Keratinocyte (primary cell): ENCODE measurements around the gene HERC2.

ENCODE experiments used
- EZH2 ChIP-seq: IDR thresholded peaks from one replicate; pipeline ENCODE4 v1.6.1; 2012; ENCODE audit warnings: inconsistent platforms, mild to moderate bottlenecking, low read length, moderate library complexity
- TF ChIP-seq, protein P1 (sequence below), 3 experiments: IDR thresholded peaks in 1 of 3; conservative IDR thresholded peaks in 1 of 3; optimal IDR thresholded peaks in 1 of 3; 2 replicates in 2 of 3; 3 replicates in 1 of 3; pipeline versions ENCODE3 to v1.5.1; 2011; ENCODE audit warnings: low read length in 3 of 3, mild to moderate bottlenecking in 3 of 3, moderate library complexity in 2 of 3, control low read depth in 1 of 3, inconsistent platforms in 1 of 3; ENCODE audit not compliant: insufficient read depth in 2 of 3; ENCODE audit errors: extremely low read depth in 1 of 3

DNA sequence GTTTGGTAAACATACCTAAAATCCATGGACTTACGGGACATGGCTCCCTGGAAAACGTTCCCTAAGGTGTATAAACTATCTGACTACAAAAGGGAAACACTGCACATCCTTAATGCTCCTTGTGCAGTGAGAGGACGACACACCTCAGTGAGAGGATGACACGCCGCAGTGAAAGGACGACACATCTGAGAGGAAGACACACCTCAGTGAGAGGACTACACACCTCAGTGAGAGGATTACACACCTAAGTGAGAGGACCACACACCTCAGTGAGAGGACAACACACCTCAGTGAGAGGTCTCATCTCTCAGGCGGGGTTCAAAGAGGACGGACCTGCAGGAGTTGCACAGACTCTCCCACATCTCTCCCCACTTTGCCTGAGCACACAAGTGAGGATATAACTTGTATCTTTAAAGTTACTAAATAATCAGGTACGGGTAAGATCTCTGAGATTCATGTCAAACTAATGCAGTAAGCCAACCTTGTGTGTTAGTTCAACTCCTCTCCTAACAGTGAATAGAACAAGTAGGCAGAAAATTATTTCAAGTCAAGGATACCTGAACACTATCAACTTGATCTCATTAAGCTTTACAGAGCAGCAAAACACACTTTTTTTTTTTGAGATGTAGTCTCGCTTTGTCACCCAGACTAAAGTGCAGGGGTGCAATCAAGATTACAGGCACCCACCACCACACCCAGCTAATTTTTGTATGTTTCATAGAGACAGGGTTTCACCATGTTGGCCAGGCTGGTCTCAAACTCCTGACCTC is 32.1 kb downstream of the HERC2 start:
- TF ChIP-seq EZH2 = no peak
- TF ChIP-seq, protein P1, sequence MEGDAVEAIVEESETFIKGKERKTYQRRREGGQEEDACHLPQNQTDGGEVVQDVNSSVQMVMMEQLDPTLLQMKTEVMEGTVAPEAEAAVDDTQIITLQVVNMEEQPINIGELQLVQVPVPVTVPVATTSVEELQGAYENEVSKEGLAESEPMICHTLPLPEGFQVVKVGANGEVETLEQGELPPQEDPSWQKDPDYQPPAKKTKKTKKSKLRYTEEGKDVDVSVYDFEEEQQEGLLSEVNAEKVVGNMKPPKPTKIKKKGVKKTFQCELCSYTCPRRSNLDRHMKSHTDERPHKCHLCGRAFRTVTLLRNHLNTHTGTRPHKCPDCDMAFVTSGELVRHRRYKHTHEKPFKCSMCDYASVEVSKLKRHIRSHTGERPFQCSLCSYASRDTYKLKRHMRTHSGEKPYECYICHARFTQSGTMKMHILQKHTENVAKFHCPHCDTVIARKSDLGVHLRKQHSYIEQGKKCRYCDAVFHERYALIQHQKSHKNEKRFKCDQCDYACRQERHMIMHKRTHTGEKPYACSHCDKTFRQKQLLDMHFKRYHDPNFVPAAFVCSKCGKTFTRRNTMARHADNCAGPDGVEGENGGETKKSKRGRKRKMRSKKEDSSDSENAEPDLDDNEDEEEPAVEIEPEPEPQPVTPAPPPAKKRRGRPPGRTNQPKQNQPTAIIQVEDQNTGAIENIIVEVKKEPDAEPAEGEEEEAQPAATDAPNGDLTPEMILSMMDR (optimal IDR thresholded peaks at IDR 0.05 in 1 of 3, IDR thresholded peaks at IDR 0.05 in 1 of 3, conservative IDR thresholded peaks at IDR 0.05 in 1 of 3; ENCODE audit: extremely low read depth in 1 of 3, insufficient read depth in 2 of 3, low read length in 3 of 3) = no peak
